ENCODE results near the gene NR2F2.

DNA sequence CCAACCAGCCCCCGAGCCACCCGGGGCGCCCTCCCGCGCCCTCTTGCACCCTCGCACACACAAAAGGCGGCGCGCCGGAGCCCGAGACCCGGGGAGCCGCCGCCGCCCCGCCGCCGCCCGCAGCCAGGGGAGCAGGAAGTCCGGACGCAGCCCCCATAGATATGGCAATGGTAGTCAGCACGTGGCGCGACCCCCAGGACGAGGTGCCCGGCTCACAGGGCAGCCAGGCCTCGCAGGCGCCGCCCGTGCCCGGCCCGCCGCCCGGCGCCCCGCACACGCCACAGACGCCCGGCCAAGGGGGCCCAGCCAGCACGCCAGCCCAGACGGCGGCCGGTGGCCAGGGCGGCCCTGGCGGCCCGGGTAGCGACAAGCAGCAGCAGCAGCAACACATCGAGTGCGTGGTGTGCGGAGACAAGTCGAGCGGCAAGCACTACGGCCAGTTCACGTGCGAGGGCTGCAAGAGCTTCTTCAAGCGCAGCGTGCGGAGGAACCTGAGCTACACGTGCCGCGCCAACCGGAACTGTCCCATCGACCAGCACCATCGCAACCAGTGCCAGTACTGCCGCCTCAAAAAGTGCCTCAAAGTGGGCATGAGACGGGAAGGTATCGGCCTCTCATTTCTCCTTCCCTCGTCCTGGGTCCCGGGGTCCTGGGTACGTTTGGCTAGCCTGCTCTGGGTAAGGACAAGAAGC, 1.6 kb downstream of the NR2F2 start:
- TF ChIP-seq POLR2A (IDR thresholded peaks at IDR 0.05; ENCODE audit: low read length) (no peak), GATA1 (IDR thresholded peaks at IDR 0.05; ENCODE audit: low read depth, low read length) (no peak)
